Measurements from ENCODE around the gene CTLA4. TPM values are rescaled to one million over a fixed set of nuclear protein-coding genes. Genes with fewer than 3 reads are reported as not detected.

Gene CTLA4
- total and polyA plus RNA-seq, 2 of the 4 experiments (the other 2 are of a cell fraction): not detected

- Histone ChIP-seq H3K23ac (ENCODE audit: low read depth, low read length) (no peak overlapping the region), H2BK20ac (ENCODE audit: low read depth, low read length) (no peak overlapping the region), H3K9me3 (ENCODE audit: control insufficient read depth, insufficient read depth, low read length) (no peaks in the 10 kb centered on the region), H2BK15ac (ENCODE audit: low read depth, low read length) (no peak overlapping the region), H3K4me2 (ENCODE audit: low read depth, low read length) (no peak overlapping the region), H3K27ac (ENCODE audit: insufficient read depth, low read length) (no peak overlapping the region), H4K8ac (ENCODE audit: low read depth in 2 of 2, low read length in 2 of 2) (no peak overlapping the region), H2AK5ac (ENCODE audit: low read depth, low read length) (no peak overlapping the region), H2BK120ac (ENCODE audit: low read depth, low read length) (no peak overlapping the region), H4K20me1 (ENCODE audit: insufficient read depth, low read length) (no peaks in the 10 kb centered on the region), H3K36me3 (ENCODE audit: control insufficient read depth, insufficient read depth, low read length) (no peaks in the 10 kb centered on the region), H4K91ac (ENCODE audit: insufficient read depth, low read depth, low read length) (no peak overlapping the region), H3K14ac (replicated peaks; ENCODE audit: low read depth, low read length) (no peak overlapping the region), H3K4me3 (ENCODE audit: insufficient read depth, low read depth, low read length) (no peak overlapping the region), H3K9ac (ENCODE audit: low read depth, low read length) (no peak overlapping the region), H2BK5ac (ENCODE audit: low read depth, low read length, poor library complexity, severe bottlenecking) (no peak overlapping the region), H2AFZ (replicated peaks; ENCODE audit: low read length, poor library complexity) (no peak overlapping the region), H3K27me3 (ENCODE audit: control insufficient read depth, insufficient read depth, low read length) (peaks cover 14% of the 10 kb centered on the region), H3K79me1 (ENCODE audit: low read depth in 1 of 2, low read length in 2 of 2) (no peaks in the 10 kb centered on the region), H2AK9ac (replicated peaks; ENCODE audit: low read depth, low read length, poor library complexity) (no peak overlapping the region), H4K5ac (ENCODE audit: low read depth, low read length) (no peak overlapping the region), H3K56ac (ENCODE audit: extremely low read depth, insufficient read depth, low read length) (no peak overlapping the region), H3K4ac (ENCODE audit: low read depth, low read length) (no peak overlapping the region), H3K4me1 (ENCODE audit: control insufficient read depth, insufficient read depth, low read length) (no peaks in the 10 kb centered on the region), H3K18ac (ENCODE audit: low read depth, low read length) (no peak overlapping the region), H3K9me1 (ENCODE audit: insufficient read depth, low read length) (no peaks in the 10 kb centered on the region)
- ChIA-PET POLR2A (ENCODE audit: unreplicated experiment) (no interaction called here), CTCF (no interaction called here)
- ATAC-seq (ENCODE audit: low read depth) (no peak), DNase-seq (no peak)
- in situ Hi-C loops (cut with MboI; ENCODE audit: low sequenced_read_pairs) (no loop called here), intact Hi-C loops (cut with micrococcal nuclease) (no loop called here), dilution Hi-C loops (cut with HindIII; ENCODE audit: low sequenced_read_pairs, unreplicated experiment) (no loop called here)
- BruUV-seq (replicated peaks): no TSS peak
- no peak for TF ChIP-seq BHLHE40 (IDR thresholded peaks at IDR 0.05; ENCODE audit: low read depth, low read length)
- TF ChIP-seq SMC3 (IDR thresholded peaks at IDR 0.05; ENCODE audit: low read depth, low read length): no peak
- 67% methylated on average over 1 of the region's 3 CpGs; no CpG with 5 or more reads in 1 of the 2 experiments for WGBS, 2 experiments (ENCODE audit: extremely low coverage in 2 of 2, insufficient read length in 1 of 2)
These were observed 8.4 kb upstream of the CTLA4 start for GRCh38 chr2:203859030-203859789.
